AG09319 (cell line): Measurements from ENCODE around the gene WASF3.

Experiments used
- DNase-seq: peaks from one replicate; pipeline ENCODE4 v3.0.0-alpha.2; 2010; ENCODE audit warnings: low read depth; ENCODE audit errors: extremely low read depth
- TF ChIP-seq, protein P1 (sequence below): IDR thresholded peaks from 2 replicates; pipeline ENCODE4 v1.5.1; 2011; ENCODE audit warnings: low read depth, mild to moderate bottlenecking, inconsistent platforms, low read length, moderate library complexity

The WASF3 gene

DNA sequence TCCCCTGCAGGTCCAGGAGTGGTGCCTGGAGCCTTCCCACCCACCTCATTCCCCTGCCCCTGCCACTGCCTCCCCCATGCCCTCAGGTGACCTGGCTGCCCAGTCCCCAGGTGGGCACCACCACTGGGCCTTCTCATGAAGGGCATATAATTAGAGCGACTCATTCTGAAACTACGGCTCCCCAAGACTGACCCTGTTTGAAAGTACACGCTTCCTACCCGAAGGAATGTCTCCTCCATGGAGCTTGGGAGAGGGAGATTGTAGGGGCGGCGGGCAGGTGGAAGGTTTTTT lies 150.5 kb downstream of the WASF3 start:
- DNase-seq: no peak
- TF ChIP-seq, protein P1, sequence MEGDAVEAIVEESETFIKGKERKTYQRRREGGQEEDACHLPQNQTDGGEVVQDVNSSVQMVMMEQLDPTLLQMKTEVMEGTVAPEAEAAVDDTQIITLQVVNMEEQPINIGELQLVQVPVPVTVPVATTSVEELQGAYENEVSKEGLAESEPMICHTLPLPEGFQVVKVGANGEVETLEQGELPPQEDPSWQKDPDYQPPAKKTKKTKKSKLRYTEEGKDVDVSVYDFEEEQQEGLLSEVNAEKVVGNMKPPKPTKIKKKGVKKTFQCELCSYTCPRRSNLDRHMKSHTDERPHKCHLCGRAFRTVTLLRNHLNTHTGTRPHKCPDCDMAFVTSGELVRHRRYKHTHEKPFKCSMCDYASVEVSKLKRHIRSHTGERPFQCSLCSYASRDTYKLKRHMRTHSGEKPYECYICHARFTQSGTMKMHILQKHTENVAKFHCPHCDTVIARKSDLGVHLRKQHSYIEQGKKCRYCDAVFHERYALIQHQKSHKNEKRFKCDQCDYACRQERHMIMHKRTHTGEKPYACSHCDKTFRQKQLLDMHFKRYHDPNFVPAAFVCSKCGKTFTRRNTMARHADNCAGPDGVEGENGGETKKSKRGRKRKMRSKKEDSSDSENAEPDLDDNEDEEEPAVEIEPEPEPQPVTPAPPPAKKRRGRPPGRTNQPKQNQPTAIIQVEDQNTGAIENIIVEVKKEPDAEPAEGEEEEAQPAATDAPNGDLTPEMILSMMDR: no peak

- DNase-seq: no peak
- TF ChIP-seq, protein P1: no peak
These were observed 152.0 kb downstream of the WASF3 start for GRCh38 chr13:26709461-26709860.

DNA sequence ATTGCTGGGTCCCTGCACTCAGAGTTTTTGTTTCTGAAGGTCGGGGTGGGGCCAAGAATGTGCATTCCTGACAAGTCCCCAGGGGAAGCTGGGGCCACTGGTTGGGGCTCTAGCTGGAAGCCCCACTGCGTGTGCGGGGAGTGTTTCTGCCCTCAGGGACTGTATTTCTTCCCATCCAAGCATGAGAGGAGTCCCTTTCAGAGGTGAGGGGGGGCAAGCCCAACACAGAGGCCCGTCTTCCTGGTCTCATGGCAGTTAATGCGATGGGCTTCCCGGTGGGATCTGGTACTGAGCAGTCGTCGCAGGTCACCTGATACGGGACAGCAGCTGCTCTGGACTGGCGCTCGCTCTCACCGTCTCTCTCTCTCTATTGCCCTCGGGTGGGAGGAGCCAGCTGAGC lies 152.7 kb downstream of the WASF3 start:
- TF ChIP-seq, protein P1: no peak
- no peak for DNase-seq

DNA sequence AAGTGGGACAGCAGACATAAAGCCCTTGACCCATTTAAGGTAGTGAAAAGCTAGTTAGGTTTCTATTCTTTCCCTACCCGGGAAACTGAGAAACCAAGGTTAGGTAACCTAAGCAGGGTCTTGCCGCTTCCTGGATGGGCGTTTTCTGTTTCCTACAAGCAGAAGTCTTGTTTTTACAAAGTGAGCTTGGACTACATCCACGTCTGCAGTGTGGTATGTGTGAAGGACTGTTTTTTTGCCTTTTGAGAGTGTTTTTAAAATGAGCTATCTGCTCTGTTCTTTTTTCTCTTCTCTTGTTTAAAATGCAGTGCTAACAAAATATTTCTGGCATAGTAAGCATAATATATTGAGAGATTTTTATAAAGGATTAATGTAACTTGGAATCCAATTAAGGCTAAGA lies 153.7 kb downstream of the WASF3 start:
- no peak for DNase-seq
- TF ChIP-seq, protein P1: no peak

- TF ChIP-seq, protein P1: no peak
- no peak for DNase-seq
These were observed 155.9 kb downstream of the WASF3 start for GRCh38 chr13:26713341-26713740.

GRCh38 chr13:26716984-26717383 lies 159.5 kb downstream of the WASF3 start:
- TF ChIP-seq, protein P1: no peak
- DNase-seq: no peak

- no peak for DNase-seq
- TF ChIP-seq, protein P1: no peak
These were observed 160.7 kb downstream of the WASF3 start for GRCh38 chr13:26718146-26718545.
